GM19240 (cell line): ENCODE data around the gene VARS1.
"Not testable (repeated sequence)": the region's sequence is repeated elsewhere in the genome, so short reads cannot be mapped to it uniquely, and the experiment has no call there.

Experiments used
- DNase-seq: peaks from one replicate; pipeline ENCODE4 v3.0.0; 2011; ENCODE audit warnings: low spot score; ENCODE audit not compliant: insufficient read length

VARS1 gene

GRCh38 chr6:31795616-31796298, at the start of gene VARS1:
Gene VARS1, minus strand, starts transcription at chr6:31795752. Its CDS starts 535 bp downstream, at chr6:31795217.
- peak; percentile 90 for DNase-seq

GRCh38 chr6:31844507-31844906, 49.0 kb upstream of the VARS1 start:
- no peak for DNase-seq

- DNase-seq = no peak
These were observed 46.5 kb upstream of the VARS1 start for GRCh38 chr6:31842053-31842452.

- not testable (repeated sequence) for DNase-seq
These were observed 44.2 kb upstream of the VARS1 start for GRCh38 chr6:31839779-31840126.

- DNase-seq = no peak
These were observed 43.4 kb upstream of the VARS1 start for GRCh38 chr6:31838968-31839367.

GRCh38 chr6:31838114-31838553, 42.6 kb upstream of the VARS1 start:
- not testable (repeated sequence) for DNase-seq

- DNase-seq = no peak
These were observed 42.0 kb upstream of the VARS1 start for GRCh38 chr6:31837369-31838113.

GRCh38 chr6:31836474-31837368, 41.2 kb upstream of the VARS1 start:
- no peak for DNase-seq

GRCh38 chr6:31836047-31836473, 40.5 kb upstream of the VARS1 start:
- DNase-seq = no peak

- DNase-seq = no peak
These were observed 39.1 kb upstream of the VARS1 start for GRCh38 chr6:31834367-31835250.

- no peak for DNase-seq
These were observed 36.0 kb upstream of the VARS1 start for GRCh38 chr6:31831350-31832215.

- DNase-seq = no peak
These were observed 35.4 kb upstream of the VARS1 start for GRCh38 chr6:31830886-31831335.

- DNase-seq = no peak
These were observed 34.2 kb upstream of the VARS1 start for GRCh38 chr6:31829633-31830283.

- DNase-seq = peak; percentile 69
These were observed 31.9 kb upstream of the VARS1 start, which contains the start of gene HSPA1B for GRCh38 chr6:31827286-31828079. Gene HSPA1B, plus strand, starts transcription at chr6:31827738. Its CDS starts 213 bp downstream, at chr6:31827951.

- DNase-seq = no peak
These were observed 31.3 kb upstream of the VARS1 start for GRCh38 chr6:31826793-31827285.

GRCh38 chr6:31825553-31825952, 30.0 kb upstream of the VARS1 start:
- DNase-seq = no peak

GRCh38 chr6:31823592-31824196, 28.1 kb upstream of the VARS1 start:
- DNase-seq = not testable (repeated sequence)
